GM19397 (cell line): Measurements from ENCODE around the gene OTOGL.
"Not testable (repeated sequence)": the region's sequence is repeated elsewhere in the genome, so short reads cannot be mapped to it uniquely, and the experiment has no call there.

Experiments used
- ATAC-seq: cut with Tn5 transposase; IDR thresholded peaks from one replicate; pipeline ENCODE4 v1.9.1; 2021; ENCODE audit warnings: mild to moderate bottlenecking, moderate library complexity; ENCODE audit not compliant: unreplicated experiment

Gene OTOGL

GRCh38 chr12:80099259-80099658 lies at the start of gene OTOGL:
Gene OTOGL, plus strand, starts transcription at chr12:80099537. Its CDS starts 109,895 bp downstream, at chr12:80209432.
- no peak for ATAC-seq

- no peak for ATAC-seq
These were observed 49.1 kb upstream of the OTOGL start for GRCh38 chr12:80050236-80050635.

GRCh38 chr12:80053051-80053790 lies 46.1 kb upstream of the OTOGL start:
- no peak for ATAC-seq

GRCh38 chr12:80056232-80056631 lies 43.1 kb upstream of the OTOGL start:
- no peak for ATAC-seq

- no peak for ATAC-seq
These were observed 42.5 kb upstream of the OTOGL start for GRCh38 chr12:80056845-80057244.

GRCh38 chr12:80058586-80058985 lies 40.8 kb upstream of the OTOGL start:
- no peak for ATAC-seq

GRCh38 chr12:80059102-80059501 lies 40.2 kb upstream of the OTOGL start:
- no peak for ATAC-seq

- no peak for ATAC-seq
These were observed 39.5 kb upstream of the OTOGL start for GRCh38 chr12:80059875-80060274.

GRCh38 chr12:80064269-80064668 lies 35.1 kb upstream of the OTOGL start:
- ATAC-seq: no peak

GRCh38 chr12:80064951-80065350 lies 34.4 kb upstream of the OTOGL start:
- ATAC-seq: no peak

GRCh38 chr12:80068173-80068572 lies 31.2 kb upstream of the OTOGL start:
- ATAC-seq: no peak

GRCh38 chr12:80083892-80084614 lies 15.3 kb upstream of the OTOGL start:
- not testable (repeated sequence) for ATAC-seq

- ATAC-seq: no peak
These were observed 13.3 kb upstream of the OTOGL start for GRCh38 chr12:80086025-80086424.

GRCh38 chr12:80087486-80088213 lies 11.7 kb upstream of the OTOGL start:
- no peak for ATAC-seq

- no peak for ATAC-seq
These were observed 1.3 kb downstream of the OTOGL start for GRCh38 chr12:80100591-80100990.

- ATAC-seq: no peak
These were observed 1.8 kb downstream of the OTOGL start for GRCh38 chr12:80101126-80101525.

GRCh38 chr12:80107221-80107620 lies 7.9 kb downstream of the OTOGL start:
- no peak for ATAC-seq

- ATAC-seq: no peak
These were observed 17.4 kb downstream of the OTOGL start for GRCh38 chr12:80116735-80117134.

- ATAC-seq: no peak
These were observed 19.4 kb downstream of the OTOGL start for GRCh38 chr12:80118565-80119324.

GRCh38 chr12:80120994-80121393 lies 21.7 kb downstream of the OTOGL start:
- ATAC-seq: no peak

- ATAC-seq: no peak
These were observed 22.3 kb downstream of the OTOGL start for GRCh38 chr12:80121661-80122060.
